ENCODE results near the gene PTPRN2. TPM values are rescaled to one million over a fixed set of nuclear protein-coding genes. Genes with fewer than 3 reads are reported as not detected.
"Not testable (repeated sequence)": the region's sequence is repeated elsewhere in the genome, so short reads cannot be mapped to it uniquely, and the experiment has no call there.

The PTPRN2 gene
- total RNA-seq, 1 donor from 2014 or later, result 32.2 TPM

DNA sequence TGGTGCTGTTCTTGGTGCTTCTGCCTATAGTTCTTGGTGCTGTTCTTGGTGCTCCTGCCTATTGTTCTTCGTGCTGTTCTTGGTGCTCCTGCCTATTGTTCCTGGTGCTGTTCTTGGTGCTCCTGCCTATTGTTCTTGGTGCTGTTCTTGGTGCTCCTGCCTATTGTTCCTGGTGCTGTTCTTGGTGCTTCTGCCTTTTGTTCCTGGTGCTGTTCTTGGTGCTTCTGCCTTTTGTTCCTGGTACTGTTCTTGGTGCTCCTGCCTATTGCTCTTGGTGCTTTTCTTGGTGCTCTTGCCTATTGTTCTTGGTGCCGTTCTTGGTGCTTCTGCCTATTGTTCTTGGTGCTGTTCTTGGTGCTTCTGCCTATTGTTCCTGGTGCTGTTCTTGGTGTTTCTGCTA is 71.1 kb downstream of the PTPRN2 start:
- no peaks in the 10 kb centered on the region for H3K4me1 Mint-ChIP-seq
- peaks cover 7% of the 10 kb centered on the region for H3K36me3 Mint-ChIP-seq (ENCODE audit: low read depth)
- H3K4me3 Mint-ChIP-seq, result no peak overlapping the region
- H3K9me3 Mint-ChIP-seq, result peaks cover 13% of the 10 kb centered on the region
- TF ChIP-seq, protein P1, sequence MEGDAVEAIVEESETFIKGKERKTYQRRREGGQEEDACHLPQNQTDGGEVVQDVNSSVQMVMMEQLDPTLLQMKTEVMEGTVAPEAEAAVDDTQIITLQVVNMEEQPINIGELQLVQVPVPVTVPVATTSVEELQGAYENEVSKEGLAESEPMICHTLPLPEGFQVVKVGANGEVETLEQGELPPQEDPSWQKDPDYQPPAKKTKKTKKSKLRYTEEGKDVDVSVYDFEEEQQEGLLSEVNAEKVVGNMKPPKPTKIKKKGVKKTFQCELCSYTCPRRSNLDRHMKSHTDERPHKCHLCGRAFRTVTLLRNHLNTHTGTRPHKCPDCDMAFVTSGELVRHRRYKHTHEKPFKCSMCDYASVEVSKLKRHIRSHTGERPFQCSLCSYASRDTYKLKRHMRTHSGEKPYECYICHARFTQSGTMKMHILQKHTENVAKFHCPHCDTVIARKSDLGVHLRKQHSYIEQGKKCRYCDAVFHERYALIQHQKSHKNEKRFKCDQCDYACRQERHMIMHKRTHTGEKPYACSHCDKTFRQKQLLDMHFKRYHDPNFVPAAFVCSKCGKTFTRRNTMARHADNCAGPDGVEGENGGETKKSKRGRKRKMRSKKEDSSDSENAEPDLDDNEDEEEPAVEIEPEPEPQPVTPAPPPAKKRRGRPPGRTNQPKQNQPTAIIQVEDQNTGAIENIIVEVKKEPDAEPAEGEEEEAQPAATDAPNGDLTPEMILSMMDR (conservative IDR thresholded peaks at IDR 0.05), result no peak
- H3K27ac Mint-ChIP-seq (ENCODE audit: unreplicated experiment), result no peak overlapping the region
- DNase-seq (ENCODE audit: low read depth, low spot score), result no peak
- H3K27me3 Mint-ChIP-seq (ENCODE audit: low read depth), result peaks cover 18% of the 10 kb centered on the region

- Mint-ChIP-seq H3K36me3 (ENCODE audit: low read depth) (peaks cover 7% of the 10 kb centered on the region), H3K4me3 (no peak overlapping the region), H3K4me1 (peaks cover under 1% of the 10 kb centered on the region), H3K9me3 (peaks cover 13% of the 10 kb centered on the region), H3K27ac (ENCODE audit: unreplicated experiment) (no peak overlapping the region), H3K27me3 (ENCODE audit: low read depth) (peaks cover 28% of the 10 kb centered on the region)
- no peak for DNase-seq (ENCODE audit: low read depth, low spot score)
- TF ChIP-seq, protein P1 (conservative IDR thresholded peaks at IDR 0.05), result no peak
Measured at GRCh38 chr7:158512869-158513268, 74.8 kb downstream of the PTPRN2 start.

DNA sequence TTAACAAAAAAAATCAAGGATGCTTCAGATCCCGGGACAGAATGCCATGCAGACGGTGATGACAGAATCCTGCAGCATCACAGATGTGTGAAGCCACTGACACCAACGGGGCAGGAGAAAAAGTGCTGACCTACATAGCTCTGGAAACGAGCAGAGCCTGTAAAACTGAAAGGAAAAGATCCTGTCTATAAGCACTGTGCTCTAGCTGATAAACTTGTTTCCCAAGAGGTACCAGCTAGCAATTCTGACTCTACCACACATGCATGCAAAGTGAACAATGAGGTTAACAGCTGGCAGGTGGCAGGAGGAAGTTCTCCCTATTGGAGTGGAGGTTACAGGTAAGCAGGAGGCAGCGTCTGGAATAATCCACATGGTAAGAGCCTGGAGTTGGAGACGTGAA is 75.6 kb downstream of the PTPRN2 start:
- TF ChIP-seq, protein P1 (conservative IDR thresholded peaks at IDR 0.05), result no peak
- Mint-ChIP-seq H3K9me3 (peaks cover 13% of the 10 kb centered on the region), H3K4me1 (peaks cover 9% of the 10 kb centered on the region), H3K27me3 (ENCODE audit: low read depth) (peaks cover 29% of the 10 kb centered on the region), H3K36me3 (ENCODE audit: low read depth) (peaks cover 9% of the 10 kb centered on the region), H3K4me3 (no peak overlapping the region), H3K27ac (ENCODE audit: unreplicated experiment) (no peak overlapping the region)
- DNase-seq (ENCODE audit: low read depth, low spot score), result no peak

DNA sequence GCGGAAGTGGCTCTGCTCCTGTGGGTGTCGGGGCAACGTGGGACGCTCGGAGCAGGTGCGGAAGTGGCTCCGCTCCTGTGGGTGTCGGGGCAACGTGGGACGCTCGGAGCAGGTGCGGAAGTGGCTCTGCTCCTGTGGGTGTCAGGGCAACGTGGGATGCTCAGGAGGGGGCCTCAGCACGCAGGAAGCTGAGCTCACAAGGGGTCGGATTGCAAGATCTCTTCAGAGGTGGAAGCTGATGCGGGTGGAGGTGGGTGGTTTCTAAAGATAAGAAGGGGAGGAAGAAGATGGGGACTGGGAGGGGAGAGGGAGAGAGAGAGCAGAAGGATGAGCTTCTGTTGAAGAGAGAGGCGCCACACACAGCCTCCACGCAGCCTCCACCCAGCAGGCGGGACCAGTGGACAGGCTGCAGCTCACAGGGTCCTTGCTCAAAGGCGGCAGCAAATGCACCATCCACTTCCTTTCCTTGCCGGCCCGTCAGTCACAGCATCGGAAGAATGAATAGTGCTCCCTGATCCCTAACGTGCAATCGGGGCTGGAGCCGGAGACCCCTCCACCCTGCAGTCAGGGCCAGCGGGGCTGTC is 78.7 kb downstream of the PTPRN2 start:
- H3K4me1 Mint-ChIP-seq, result peaks cover 10% of the 10 kb centered on the region
- H3K36me3 Mint-ChIP-seq (ENCODE audit: low read depth), result peaks cover 13% of the 10 kb centered on the region
- TF ChIP-seq, protein P1 (conservative IDR thresholded peaks at IDR 0.05), result no peak
- DNase-seq (ENCODE audit: low read depth, low spot score), result no peak
- peaks cover 29% of the 10 kb centered on the region for H3K27me3 Mint-ChIP-seq (ENCODE audit: low read depth)
- H3K4me3 Mint-ChIP-seq, result no peak overlapping the region
- peaks cover 17% of the 10 kb centered on the region for H3K9me3 Mint-ChIP-seq
- H3K27ac Mint-ChIP-seq (ENCODE audit: unreplicated experiment), result no peak overlapping the region

DNA sequence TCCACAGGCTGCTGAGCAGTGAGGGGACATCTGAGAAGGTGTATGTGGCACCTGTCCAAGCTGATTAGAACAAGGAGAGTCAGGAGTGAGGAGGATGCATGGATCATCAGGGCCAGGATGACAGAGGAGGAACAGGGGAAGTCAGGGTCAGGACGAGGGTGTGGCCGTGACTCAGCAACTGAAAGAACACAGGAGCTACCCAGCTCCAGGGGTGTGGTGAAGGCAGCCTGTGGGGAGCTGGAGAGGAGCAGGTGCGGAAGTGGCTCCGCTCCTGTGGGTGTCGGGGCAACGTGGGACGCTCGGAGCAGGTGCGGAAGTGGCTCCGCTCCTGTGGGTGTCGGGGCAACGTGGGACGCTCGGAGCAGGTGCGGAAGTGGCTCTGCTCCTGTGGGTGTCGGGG is 79.3 kb downstream of the PTPRN2 start:
- Mint-ChIP-seq H3K9me3 (peaks cover 17% of the 10 kb centered on the region), H3K36me3 (ENCODE audit: low read depth) (peaks cover 13% of the 10 kb centered on the region), H3K27me3 (ENCODE audit: low read depth) (peaks cover 31% of the 10 kb centered on the region)
- not testable (repeated sequence) for DNase-seq (ENCODE audit: low read depth, low spot score); H3K4me3 Mint-ChIP-seq; H3K27ac Mint-ChIP-seq (ENCODE audit: unreplicated experiment); H3K4me1 Mint-ChIP-seq

DNA sequence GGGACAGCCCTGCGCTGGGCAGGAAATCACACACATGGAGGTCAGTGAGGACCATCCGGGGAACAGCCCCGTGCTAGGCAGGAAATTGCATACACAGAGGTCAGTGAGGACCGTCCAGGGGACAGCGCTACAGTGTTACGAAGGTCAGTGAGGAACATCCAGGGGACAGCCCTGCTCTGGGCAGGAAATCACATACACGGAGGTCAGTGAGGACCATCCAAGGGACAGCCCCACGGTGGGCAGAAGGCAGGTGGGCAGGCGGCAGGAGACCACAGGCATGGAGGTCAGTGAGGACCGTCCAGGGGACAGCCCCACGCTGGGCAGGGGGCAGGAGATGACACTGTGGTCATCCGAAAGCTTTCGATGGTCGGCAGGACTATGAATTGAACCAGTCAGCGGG is 79.7 kb downstream of the PTPRN2 start:
- Mint-ChIP-seq H3K4me3 (no peak overlapping the region), H3K9me3 (peaks cover 17% of the 10 kb centered on the region), H3K27ac (ENCODE audit: unreplicated experiment) (no peak overlapping the region), H3K27me3 (ENCODE audit: low read depth) (peaks cover 32% of the 10 kb centered on the region), H3K36me3 (ENCODE audit: low read depth) (peaks cover 13% of the 10 kb centered on the region), H3K4me1 (peaks cover 10% of the 10 kb centered on the region)
- DNase-seq (ENCODE audit: low read depth, low spot score), result no peak
- TF ChIP-seq, protein P1 (conservative IDR thresholded peaks at IDR 0.05), result no peak

- peaks cover 13% of the 10 kb centered on the region for H3K9me3 Mint-ChIP-seq
- H3K27ac Mint-ChIP-seq (ENCODE audit: unreplicated experiment), result peak overlapping the region; percentile 67
- DNase-seq (ENCODE audit: low read depth, low spot score); H3K4me1 Mint-ChIP-seq; H3K4me3 Mint-ChIP-seq: not testable (repeated sequence)
- H3K36me3 Mint-ChIP-seq (ENCODE audit: low read depth), result peaks cover 13% of the 10 kb centered on the region
- H3K27me3 Mint-ChIP-seq (ENCODE audit: low read depth), result peaks cover 27% of the 10 kb centered on the region
Measured at GRCh38 chr7:158507175-158507574, 80.4 kb downstream of the PTPRN2 start.
